ENCODE measurements around the gene HDHD5.

Gene HDHD5

GRCh38 chr22:17158568-17159503 lies at the start of gene HDHD5:
Gene HDHD5, minus strand, starts transcription at chr22:17159277. Its CDS starts 26 bp downstream, at chr22:17159251.
- peak; percentile 94 to 95 (median 94) for DNase-seq

- peak in 1 of 3 donors; percentile 27 for DNase-seq
Measured at GRCh38 chr22:17205432-17205831, 46.4 kb upstream of the HDHD5 start.

- DNase-seq = no peak
Measured at GRCh38 chr22:17201285-17201945, 42.3 kb upstream of the HDHD5 start.

- DNase-seq = peak; percentile 29 to 61 (median 31)
Measured at GRCh38 chr22:17199003-17199731, 40.1 kb upstream of the HDHD5 start.

GRCh38 chr22:17198170-17199002 lies 39.3 kb upstream of the HDHD5 start:
- DNase-seq = no peak

DNA sequence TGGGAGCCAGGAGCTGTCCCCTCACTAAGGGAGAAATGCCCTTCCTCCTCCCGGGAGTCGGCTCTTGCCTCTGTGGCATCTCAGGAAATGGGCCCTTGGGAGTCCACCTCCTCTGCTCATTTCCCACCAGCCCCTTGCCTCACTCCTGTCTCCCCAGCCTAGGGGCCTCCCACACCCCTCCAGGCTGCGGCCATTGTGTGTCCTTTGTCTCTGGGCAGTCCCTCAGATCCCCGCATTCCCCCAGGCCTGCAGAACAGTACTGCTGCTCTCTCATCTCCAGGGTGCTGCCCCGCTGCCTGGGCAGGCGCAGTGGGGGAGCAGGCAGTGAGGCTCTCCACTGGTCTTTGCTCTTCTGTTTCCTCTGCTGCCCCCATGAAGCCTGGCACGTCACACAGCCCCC lies 35.1 kb upstream of the HDHD5 start:
- no peak for DNase-seq

DNA sequence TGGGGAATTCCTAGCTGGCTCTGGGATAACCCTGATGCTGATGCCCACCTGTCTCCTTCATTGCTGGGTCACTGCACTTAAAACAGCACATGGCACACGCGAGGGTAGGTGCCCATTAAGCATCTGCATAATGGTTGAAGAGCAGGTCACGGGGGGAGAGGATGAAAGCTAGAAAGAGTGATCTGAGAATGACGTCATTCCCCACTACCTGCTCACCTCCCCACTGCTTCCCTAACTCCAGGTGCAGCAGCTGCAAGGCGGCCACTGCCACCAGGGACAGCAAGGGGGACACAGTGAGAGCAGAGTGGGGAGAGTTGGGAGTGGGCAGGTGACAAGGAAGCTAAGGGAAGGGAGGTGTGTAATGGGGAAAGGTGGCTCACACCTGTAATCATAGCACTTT lies 33.1 kb upstream of the HDHD5 start:
- DNase-seq = no peak

- no peak for DNase-seq
Measured at GRCh38 chr22:17191163-17191784, 32.2 kb upstream of the HDHD5 start.

GRCh38 chr22:17190702-17191101 lies 31.6 kb upstream of the HDHD5 start:
- no peak for DNase-seq

DNA sequence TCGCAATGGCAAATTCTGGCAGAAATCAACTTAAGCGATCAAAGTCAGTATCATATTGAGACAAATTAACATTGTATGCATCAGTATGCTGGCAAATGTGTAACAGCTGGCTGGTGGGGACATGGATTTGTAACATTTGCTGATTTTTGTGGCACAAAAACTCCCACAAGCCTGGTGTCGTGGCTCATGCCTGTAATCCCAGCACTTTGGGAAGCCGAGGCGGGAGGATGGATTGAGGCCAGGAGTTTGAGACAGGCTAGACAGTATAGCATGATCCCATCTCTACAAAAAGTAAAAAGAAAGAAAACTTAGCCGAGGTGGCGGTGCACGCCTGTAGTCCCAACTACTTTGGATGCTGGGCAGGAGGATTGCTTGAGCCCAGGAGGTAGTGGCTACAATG lies 17.6 kb upstream of the HDHD5 start:
- DNase-seq = no peak

- DNase-seq = peak in 1 of 3 donors; percentile 10
Measured at GRCh38 chr22:17172029-17172833, 13.2 kb upstream of the HDHD5 start.

DNA sequence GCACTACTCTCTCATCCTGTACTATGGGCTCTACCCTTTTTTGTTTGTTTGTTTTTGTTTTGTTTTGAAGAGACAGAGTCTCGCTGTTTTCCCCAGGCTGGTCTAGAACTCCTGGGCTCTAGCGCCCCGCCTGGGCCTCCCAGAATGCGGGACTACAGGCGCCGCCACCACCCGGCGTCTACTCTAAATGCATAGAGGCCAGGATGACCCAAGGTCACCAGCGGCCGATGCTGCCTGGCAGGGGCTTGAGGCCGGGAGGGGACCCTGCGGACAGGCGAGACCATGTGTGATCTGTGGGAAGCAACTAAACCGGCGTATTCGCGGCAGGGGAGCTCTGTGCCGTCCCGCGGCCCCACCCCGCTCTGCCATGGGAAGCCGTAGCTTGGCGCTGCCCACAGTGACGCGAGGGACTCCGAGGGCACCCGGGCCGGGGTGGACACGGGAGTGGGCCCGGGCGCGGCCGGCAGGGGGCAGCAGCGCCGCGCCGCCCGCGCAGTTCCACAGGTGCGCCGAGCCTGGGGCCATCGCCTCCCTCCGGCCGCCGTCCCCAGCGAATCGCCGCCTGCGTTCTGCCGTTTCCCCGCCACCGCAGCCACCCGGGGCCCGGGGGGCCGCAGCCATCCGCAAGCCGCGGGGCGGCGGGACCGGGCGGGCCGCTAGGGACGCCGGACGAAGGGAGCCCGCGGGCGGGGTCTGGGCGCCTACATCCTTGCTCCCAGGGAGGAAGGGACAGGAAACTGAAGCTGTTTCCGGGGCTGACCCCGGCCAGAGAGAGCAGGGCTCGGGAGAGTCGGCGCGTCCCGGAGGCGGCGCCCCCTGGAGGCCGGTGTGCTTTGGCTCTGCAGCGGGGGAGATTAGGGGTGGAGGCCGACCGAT lies 12.3 kb upstream of the HDHD5 start:
- DNase-seq = peak; percentile 92 to 98 (median 96)

DNA sequence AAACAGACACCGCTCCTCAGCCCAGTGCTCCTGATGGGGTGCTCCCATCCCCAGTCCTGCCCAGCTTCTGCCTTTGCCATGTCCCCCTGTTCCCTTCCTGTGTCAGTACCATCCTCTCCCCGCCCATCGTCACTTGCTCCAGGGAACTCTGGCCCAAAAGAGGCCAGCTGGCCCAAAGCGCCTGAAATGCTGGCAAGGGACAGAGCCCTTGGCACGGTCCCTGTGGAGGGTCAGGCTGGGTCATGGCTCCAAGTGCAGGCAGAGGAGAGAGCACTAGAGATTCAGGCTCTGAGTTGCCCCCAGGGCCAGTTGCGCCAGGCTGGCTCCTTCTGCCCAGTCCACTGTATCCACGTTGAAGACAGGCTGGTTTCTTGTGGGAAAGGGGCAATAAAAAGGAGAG lies 8.4 kb upstream of the HDHD5 start:
- no peak for DNase-seq

GRCh38 chr22:17164392-17165024 lies 5.4 kb upstream of the HDHD5 start:
- peak in 2 of 3 donors; percentile 20 to 28 for DNase-seq

DNA sequence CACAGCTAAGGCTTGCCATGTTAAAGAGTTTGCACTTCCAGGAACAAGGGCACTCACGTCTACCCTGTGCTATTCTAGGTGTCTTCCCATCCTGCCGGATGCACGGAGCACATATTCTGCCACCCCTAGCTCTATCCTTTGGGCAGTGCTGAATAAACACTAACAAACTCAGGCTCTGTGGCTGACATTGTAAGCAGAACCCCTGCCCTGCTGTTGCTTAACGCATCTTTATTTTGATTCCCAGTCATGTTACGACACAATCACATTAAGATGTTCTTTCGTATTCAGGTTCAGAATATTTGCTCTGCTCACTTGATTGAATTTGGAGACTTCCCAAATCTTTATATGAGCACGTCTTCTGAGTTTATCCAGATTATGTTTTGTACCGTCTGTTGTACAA lies 3.7 kb upstream of the HDHD5 start:
- DNase-seq = no peak

DNA sequence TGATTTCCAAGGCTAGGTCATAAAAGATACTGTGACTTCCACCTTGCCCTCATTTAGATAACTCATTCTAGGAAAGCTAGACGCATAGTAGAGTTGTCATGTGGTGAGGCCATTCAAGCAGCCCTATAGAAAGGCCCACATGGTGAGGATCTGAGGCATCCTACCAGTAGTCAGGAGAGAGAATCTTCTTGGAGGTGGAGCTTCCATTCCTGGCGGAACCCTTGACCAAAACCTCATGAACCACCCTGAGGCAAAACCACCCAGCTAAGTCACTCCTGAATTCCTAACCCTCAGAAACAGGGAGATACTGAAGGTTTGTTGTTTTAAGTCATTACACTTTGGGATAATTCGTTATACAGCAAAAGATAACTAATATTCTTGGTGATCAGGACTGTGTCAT lies 2.9 kb upstream of the HDHD5 start:
- no peak for DNase-seq

DNA sequence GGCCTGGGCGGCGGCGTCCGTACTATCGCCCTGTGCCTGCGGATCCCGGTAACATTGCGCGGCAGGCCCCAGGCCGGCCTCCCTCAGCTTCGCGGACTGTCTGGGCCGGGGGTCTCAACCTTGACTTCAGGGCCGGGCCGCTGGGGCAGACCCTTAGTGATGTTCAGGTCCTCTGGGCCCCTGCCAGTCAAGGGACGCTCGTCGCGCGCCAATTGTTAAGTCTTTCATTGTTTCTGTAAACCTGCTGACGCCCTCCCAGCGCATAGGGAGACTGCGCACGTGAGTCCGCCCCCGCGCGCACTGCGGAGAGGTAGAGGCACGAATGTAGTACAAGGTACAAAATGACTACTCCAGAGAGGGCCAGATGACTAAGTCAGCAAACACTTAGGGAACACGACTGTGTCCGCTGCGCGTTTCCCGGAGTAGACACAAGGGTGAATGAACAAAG lies 451 bp upstream of the HDHD5 start:
- DNase-seq = peak; percentile 37 to 43 (median 40)

- no peak for DNase-seq
Measured at GRCh38 chr22:17158176-17158567, 905 bp downstream of the HDHD5 start.

GRCh38 chr22:17157714-17158113 lies 1.4 kb downstream of the HDHD5 start:
- DNase-seq = no peak
